Sigmoid colon (tissue), 4 donors: ENCODE measurements around the gene YJEFN3.

Experiments used
- CTCF ChIP-seq, 4 experiments: fragments of 450-650 bp in 3 of 4; fragments of 200-600 bp in 1 of 4; IDR thresholded peaks; one replicate each; pipeline ENCODE4 v1.5.1; 2016 to 2019; ENCODE audit warnings: antibody characterized with exemption in 4 of 4, mild to moderate bottlenecking in 3 of 4, moderate library complexity in 2 of 4
- POLR2A ChIP-seq, 2 donors: fragments of 450-650 bp; IDR thresholded peaks; one replicate each; pipeline ENCODE4 v1.6.1; 2016; ENCODE audit warnings: antibody characterized with exemption in 2 of 2, mild to moderate bottlenecking in 2 of 2, moderate library complexity in 2 of 2
- POLR2AphosphoS5 ChIP-seq, 4 donors: sonication (generic); formaldehyde crosslinking; IDR thresholded peaks; one replicate each; pipeline ENCODE4 v1.6.1; 2017; ENCODE audit warnings: antibody characterized with exemption in 4 of 4

- TF ChIP-seq POLR2A (IDR thresholded peaks at IDR 0.05) (no peak), CTCF (IDR thresholded peaks at IDR 0.05) (no peak), POLR2AphosphoS5 (IDR thresholded peaks at IDR 0.05) (no peak)
These were observed 25.7 kb upstream of the YJEFN3 start for GRCh38 chr19:19502808-19503602.
